ENCODE results near the gene ALMS1.
"Not testable (repeated sequence)": the region's sequence is repeated elsewhere in the genome, so short reads cannot be mapped to it uniquely, and the experiment has no call there.

ALMS1 gene

DNA sequence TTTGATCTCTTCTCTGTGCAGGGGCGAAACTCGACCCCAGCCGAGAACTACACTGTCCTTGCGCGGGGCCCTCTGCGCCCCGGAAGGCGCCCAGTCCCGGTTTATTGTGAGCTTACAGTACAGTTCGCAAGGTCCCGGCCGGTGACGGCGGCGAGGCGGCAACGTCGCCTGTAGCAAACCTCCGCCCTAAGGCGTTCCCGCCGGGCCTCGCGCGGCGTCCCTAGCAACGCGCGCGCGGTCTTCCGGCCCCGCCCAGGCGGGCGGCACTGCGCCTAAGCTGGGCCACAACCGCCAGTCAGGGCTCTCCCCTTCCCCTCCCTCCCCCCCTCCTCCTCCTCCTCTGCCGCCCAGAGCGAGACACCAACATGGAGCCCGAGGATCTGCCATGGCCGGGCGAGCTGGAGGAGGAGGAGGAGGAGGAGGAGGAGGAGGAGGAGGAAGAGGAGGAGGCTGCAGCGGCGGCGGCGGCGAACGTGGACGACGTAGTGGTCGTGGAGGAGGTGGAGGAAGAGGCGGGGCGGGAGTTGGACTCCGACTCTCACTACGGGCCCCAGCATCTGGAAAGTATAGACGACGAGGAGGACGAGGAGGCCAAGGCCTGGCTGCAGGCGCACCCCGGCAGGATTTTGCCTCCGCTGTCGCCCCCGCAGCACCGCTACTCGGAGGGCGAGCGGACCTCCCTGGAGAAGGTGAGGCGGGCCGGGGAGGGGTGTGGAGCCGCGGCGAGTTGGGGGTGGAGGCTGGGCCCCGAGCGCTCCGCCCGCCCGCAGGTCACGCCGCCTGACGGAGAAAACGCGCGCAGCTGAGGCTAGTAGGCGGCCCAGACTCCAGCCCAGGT is at the start of gene ALMS1:
Gene ALMS1, plus strand, starts transcription at position 333 of the 838 bp plus-strand sequence. Its CDS starts 33 bp downstream, at position 366.
- peak; percentile 90 for DNase-seq (ENCODE audit: low read depth)

DNA sequence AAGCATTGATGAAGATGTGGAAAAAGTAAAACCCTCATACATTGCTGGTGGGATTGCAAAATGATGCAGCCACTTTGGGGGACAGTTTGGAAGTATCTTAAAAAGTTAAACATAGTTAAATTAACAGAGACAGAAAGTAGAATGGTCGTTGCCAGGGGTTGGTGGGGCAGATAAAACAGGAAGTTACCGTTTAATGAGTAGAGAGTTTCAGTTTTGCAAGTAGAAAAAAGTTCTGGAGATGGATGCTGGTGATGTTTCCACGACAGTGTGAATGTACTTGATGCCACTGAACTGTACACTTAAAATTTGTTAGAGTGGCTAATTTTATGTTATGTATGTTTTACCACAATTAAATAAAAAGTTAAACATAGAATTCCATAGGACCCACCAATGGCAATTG is 47.8 kb upstream of the ALMS1 start:
- no peak for DNase-seq (ENCODE audit: low read depth)

DNA sequence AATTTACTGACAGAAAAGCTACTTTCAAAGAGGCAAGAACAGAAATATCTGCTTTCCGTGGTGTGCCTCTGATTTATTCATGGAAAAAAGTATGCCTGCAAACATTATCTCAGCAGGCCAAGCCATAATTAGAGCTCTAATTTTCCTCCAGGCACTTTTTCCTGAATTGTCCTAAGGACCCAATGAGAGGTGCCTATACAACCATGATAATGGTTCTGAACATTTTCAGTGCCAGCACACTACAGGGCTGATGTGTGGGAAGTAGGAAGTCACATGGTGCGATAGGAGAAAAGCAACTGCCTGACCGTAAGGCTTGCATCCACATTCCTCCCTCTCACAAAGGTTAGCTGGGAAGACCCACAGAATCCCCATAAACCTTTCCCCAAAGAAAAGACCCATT is 46.4 kb upstream of the ALMS1 start:
- no peak for DNase-seq (ENCODE audit: low read depth)

GRCh38 chr2:73341039-73341438 is 44.6 kb upstream of the ALMS1 start:
- no peak for DNase-seq (ENCODE audit: low read depth)

DNA sequence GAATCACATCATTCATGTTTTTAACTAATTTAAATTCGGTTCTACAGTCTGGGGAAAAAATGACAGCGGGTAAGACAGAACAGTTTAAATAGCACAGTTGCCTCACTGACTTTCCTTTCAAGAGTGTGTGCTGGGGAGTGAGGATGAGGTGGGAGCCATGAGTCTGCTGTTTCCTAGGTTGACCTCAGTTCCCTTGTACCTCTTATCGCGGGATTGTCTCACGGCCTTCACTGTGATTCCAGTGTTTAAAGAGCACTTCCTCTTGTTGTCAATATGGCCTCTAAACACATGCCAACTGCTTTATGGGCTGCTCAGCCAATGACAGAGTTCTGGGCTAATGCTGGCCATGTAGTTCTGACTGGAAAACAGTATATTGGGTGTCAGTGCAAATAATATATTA is 41.6 kb upstream of the ALMS1 start:
- DNase-seq (ENCODE audit: low read depth) = no peak

DNA sequence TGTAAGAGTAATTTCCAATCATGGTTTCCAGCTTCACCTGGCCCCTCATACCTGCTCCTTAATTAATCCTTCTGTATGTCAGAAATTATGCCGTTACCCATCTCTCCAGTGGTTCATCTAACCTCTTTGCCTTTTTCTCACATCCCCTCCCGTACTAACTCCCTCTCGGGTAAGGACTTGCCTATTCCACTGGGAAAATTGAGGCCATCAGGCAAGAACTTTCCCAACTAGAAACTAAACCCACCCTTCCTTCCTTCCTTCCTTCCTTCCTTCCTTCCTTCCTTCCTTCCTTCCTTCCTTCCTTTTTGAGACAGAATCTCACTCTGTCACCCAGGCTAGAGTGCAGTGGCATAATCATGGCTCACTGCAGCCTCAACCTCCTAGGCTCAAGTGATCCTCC is 40.9 kb upstream of the ALMS1 start:
- DNase-seq (ENCODE audit: low read depth) = not testable (repeated sequence)

DNA sequence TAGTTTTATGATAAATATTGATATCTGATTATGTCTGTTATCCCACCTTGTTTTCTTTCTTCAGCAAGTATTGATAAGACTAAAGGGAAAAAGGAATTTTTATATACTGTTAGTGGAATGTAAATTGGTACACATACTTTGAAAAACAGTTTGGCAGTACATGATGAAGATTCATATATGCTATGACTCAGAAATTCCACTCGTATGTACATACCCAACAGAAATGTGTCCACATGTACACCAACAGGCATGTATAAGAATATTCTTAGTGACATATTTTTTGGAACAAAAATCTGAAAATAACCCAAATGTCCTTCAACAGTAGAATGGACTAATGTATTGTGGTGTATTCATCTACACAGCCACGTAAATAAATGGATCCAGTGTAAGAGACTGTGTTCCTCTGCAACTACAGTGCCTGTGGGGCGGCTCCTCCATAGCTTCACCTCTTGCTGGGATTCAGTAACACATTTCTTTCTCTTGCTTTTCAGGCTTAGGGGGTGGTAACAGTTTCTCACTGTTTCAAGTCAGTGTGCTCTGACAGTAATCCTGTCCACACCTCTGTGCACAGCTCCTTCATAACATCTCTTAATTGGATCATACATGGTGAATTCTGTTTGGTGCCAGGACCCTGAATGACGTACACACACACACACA is 35.5 kb upstream of the ALMS1 start:
- no peak for DNase-seq (ENCODE audit: low read depth)

GRCh38 chr2:73356097-73356496 is 29.5 kb upstream of the ALMS1 start:
- DNase-seq (ENCODE audit: low read depth) = no peak

DNA sequence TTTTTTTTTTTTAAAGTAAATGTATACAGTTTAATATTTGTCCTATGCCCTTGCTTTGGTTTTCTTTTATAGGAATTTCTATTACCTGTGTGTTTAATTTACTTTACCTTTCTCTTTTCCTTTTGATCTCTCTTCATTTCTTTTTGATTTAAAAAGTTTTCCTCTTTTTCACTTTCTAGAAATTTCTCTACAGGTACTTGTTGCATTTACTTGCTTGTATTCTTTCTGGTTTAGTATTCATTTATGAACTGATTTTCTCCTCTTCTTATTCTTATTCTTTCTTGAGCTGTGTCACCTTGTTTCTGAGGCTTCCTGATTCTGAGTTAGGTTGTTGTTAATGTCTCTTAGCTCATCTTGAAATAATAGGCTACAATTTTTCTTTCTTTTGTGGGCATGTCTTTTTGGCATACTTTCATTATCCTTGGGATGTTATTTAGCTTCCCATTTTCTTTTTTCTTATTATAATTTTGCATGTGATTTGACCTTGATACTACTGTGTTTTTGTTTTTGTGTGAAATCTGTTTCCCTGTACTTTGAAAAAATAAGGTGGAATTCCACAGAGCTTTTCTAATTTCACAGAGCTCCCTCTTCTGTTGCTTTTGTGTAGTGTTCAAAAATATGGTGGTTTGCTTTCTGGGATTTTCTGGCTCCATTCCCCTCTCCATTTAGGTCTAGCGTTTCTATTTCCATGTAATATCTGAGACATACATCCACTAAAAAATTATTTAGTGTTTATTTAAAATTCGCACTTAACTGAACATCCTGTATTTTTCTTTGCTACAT is 25.5 kb upstream of the ALMS1 start:
- DNase-seq (ENCODE audit: low read depth) = no peak

GRCh38 chr2:73366060-73366459 is 19.6 kb upstream of the ALMS1 start:
- no peak for DNase-seq (ENCODE audit: low read depth)

GRCh38 chr2:73368781-73369180 is 16.9 kb upstream of the ALMS1 start:
- DNase-seq (ENCODE audit: low read depth) = no peak

- no peak for DNase-seq (ENCODE audit: low read depth)
Measured at GRCh38 chr2:73370348-73370747, 15.3 kb upstream of the ALMS1 start.

DNA sequence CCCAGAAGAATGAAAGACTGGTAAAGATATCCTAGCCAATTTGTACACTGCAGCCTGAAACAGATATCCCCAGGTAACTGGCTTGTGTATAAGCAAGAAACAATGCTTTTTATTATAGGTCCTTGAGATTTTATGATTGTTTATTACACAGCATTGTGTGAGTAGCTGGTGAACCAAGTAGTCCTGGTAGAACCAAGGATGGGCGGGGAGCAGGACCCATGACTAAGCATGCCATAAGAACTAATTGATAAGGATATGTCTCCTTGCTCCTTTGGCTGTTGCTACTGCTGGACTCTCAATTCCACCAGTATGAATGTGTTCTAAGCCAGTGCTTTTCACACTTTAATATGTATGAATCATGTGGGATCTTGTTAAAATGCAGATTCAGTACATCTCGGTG is 12.3 kb upstream of the ALMS1 start:
- DNase-seq (ENCODE audit: low read depth) = no peak

- DNase-seq (ENCODE audit: low read depth) = no peak
Measured at GRCh38 chr2:73374269-73374668, 11.4 kb upstream of the ALMS1 start.

GRCh38 chr2:73376681-73377080 is 9.0 kb upstream of the ALMS1 start:
- no peak for DNase-seq (ENCODE audit: low read depth)

GRCh38 chr2:73383036-73383435 is 2.6 kb upstream of the ALMS1 start:
- DNase-seq (ENCODE audit: low read depth) = no peak

DNA sequence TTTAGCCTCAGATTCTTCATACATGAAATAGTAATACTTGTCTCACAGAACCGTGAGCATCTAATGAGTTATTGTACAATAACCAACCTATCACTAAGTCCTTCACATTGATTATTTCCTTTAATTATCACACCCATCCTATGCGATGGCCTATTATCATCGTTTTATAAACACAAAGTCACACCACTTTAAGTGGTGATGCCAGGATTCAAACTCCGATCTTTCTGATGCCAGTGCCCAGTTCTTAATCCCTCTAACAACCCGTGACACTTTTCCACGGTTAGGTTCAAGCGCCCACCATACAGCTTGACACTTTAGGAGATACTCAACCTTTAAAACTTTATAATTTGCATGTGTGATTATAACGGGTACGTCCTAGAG is 523 bp upstream of the ALMS1 start:
- no peak for DNase-seq (ENCODE audit: low read depth)

DNA sequence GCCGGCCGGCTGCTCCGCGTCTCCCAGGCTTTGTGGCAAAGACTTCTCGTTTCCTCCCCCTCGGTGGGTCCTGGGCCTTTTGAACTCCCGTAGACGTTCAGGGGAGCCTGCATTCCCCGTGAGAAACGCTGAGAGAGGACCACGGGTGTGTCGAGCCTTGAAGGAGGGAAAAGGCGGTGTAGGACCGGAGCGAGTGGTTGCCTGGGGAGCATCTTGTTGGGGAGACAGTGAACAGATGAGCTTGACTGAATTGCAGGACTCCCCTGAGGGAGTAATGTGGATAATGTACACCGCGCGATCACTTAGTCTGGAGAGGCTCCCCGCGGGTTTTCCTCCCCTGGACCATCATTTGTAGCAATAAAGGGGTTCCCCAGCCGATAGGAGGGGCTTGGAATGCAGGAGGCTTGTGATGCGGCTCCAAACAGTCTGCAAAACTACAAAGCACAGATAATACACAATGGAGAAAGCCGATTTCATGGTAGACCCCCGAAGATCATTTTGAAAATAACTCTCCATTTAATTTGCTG is 769 bp downstream of the ALMS1 start:
- no peak for DNase-seq (ENCODE audit: low read depth)

DNA sequence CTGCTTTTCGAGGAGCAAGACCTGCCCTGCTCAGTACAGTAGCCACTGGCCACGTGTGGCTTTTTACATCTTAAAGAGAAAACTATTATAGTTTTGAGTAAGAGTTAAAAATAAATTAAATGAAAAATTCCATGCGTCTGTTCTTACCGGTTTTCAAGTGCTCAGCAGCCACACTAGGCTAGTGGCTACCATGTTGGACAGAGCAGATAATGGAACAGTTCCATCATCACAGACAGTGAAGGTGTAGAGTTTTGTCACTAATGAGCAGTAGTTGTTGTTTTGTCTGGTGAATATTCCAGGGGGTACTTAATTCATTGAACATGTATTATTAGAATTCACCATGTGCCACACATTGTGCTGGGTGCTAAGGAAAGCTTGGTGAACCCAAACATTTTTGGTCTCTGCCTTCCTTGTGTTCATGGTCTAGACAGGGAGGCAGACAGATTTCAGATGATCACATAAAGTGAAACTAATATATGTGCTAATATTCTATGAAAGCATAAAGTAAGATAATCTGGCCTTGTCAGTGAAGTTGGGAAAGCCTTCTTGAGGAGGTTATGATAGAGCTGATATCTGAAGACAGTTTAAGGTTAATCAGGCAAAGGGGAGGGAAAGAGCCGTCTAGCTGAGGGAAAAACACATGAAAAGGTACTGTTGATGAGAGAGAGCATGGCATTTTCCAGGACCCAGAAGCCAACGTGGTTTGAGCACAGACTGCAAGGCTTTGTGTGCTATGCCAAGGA is 1.4 kb downstream of the ALMS1 start:
- no peak for DNase-seq (ENCODE audit: low read depth)

DNA sequence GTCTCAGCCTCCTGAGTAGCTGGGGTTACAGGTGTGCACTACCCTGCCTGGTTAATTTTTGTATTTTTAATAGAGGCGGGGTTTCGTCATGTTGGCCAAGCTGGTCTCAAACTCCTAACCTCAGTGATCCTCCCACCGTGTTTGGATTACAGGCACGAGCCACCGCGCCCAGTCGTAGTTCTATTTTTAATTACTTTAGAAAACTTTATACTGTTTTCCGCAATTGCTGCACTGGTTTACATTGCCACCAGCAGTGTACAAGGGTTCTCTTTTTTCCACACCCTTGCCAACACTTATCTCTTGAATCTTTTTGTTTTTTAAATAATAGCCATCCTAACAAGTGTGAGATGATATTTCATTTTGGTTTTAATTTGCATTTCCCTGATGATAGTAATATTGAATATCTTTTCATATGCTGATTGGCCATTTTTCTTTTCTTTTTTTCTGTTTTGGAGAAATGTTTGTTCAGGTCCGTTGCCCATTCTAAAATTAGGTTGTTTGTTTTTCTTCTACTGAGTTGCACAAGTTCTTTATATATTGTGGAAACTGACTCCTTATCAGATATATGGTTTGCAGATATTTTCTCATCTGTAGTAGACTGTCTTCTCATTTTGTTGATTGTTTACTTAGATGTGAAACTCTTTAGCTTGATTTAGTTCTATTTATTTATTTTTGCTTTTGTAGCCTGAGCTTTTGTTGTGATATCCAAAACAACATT is 16.9 kb downstream of the ALMS1 start:
- DNase-seq (ENCODE audit: low read depth) = no peak

- no peak for DNase-seq (ENCODE audit: low read depth)
Measured at GRCh38 chr2:73403237-73403636, 17.6 kb downstream of the ALMS1 start.

Data from activated T-cell treated with anti-CD3 and anti-CD28 coated beads for 48 hours (primary cell).